SIG-M5 (cell line): Measurements from ENCODE around the gene PGAP3.
"Not testable (repeated sequence)": the region's sequence is repeated elsewhere in the genome, so short reads cannot be mapped to it uniquely, and the experiment has no call there.

Source experiments
- DNase-seq: peaks from one replicate; lab custom pipeline; 2025; lab: John Stamatoyannopoulos, UW

The PGAP3 gene

GRCh38 chr17:39715375-39716072, 27.7 kb upstream of the PGAP3 start:
- DNase-seq, result no peak

GRCh38 chr17:39714234-39714633, 26.4 kb upstream of the PGAP3 start:
- no peak for DNase-seq

GRCh38 chr17:39711851-39712250, 24.0 kb upstream of the PGAP3 start:
- DNase-seq, result no peak

- not testable (repeated sequence) for DNase-seq
Measured at GRCh38 chr17:39711071-39711470, 23.2 kb upstream of the PGAP3 start.

GRCh38 chr17:39709998-39710964, 22.4 kb upstream of the PGAP3 start:
- no peak for DNase-seq

- no peak for DNase-seq
Measured at GRCh38 chr17:39709319-39709997, 21.6 kb upstream of the PGAP3 start.

- DNase-seq, result no peak
Measured at GRCh38 chr17:39706921-39707337, 19.1 kb upstream of the PGAP3 start.

- no peak for DNase-seq
Measured at GRCh38 chr17:39706383-39706782, 18.5 kb upstream of the PGAP3 start.

- DNase-seq, result no peak
Measured at GRCh38 chr17:39705786-39706348, 18.0 kb upstream of the PGAP3 start.

GRCh38 chr17:39704821-39705551, 17.1 kb upstream of the PGAP3 start:
- DNase-seq, result no peak

- no peak for DNase-seq
Measured at GRCh38 chr17:39703913-39704312, 16.1 kb upstream of the PGAP3 start.

GRCh38 chr17:39702901-39703893, 15.3 kb upstream of the PGAP3 start:
- DNase-seq, result no peak

GRCh38 chr17:39701784-39702422, 14.0 kb upstream of the PGAP3 start:
- no peak for DNase-seq

- no peak for DNase-seq
Measured at GRCh38 chr17:39701012-39701783, 13.3 kb upstream of the PGAP3 start.

- no peak for DNase-seq
Measured at GRCh38 chr17:39700148-39700987, 12.5 kb upstream of the PGAP3 start.

GRCh38 chr17:39699818-39700147, 11.9 kb upstream of the PGAP3 start, which contains the start of gene ERBB2:
ERBB2 (plus strand) TSS chr17:39700064; CDS start chr17:39700239, 175 bp downstream.
- no peak for DNase-seq

GRCh38 chr17:39699157-39699817, 11.4 kb upstream of the PGAP3 start:
- not testable (repeated sequence) for DNase-seq
